Muscle of leg (tissue), 11 donors: ENCODE data around the gene DCP1B. TPM values are rescaled to one million over a fixed set of nuclear protein-coding genes. Genes with fewer than 3 reads are reported as not detected.
A peak's percentile ranks its signal among the peaks of the same experiment; 100 is the strongest.

Experiments used
- DNase-seq: peaks from one replicate; pipeline ENCODE4 v3.0.0; 2013
- H3K27ac ChIP-seq: one replicate; pipeline ENCODE4 v1.5.1; 2013; ENCODE audit warnings: mild to moderate bottlenecking, low read length, control low read depth
- H3K27me3 ChIP-seq: one replicate; pipeline ENCODE4 v1.6.1; 2013; ENCODE audit warnings: low read length; ENCODE audit not compliant: control insufficient read depth, insufficient read depth
- H3K36me3 ChIP-seq: one replicate; pipeline ENCODE4 v1.6.1; 2013; ENCODE audit warnings: low read length; ENCODE audit not compliant: control insufficient read depth, insufficient read depth
- H3K4me1 ChIP-seq: one replicate; pipeline ENCODE4 v1.6.1; 2013; ENCODE audit warnings: low read length; ENCODE audit not compliant: control insufficient read depth, insufficient read depth
- H3K4me3 ChIP-seq: one replicate; pipeline ENCODE4 v1.5.1; 2013; ENCODE audit warnings: low read length, control low read depth
- H3K9me3 ChIP-seq: replicated peaks from 2 replicates; pipeline ENCODE4 v1.6.1; 2013; ENCODE audit warnings: low read depth, low read length; ENCODE audit not compliant: control insufficient read depth
- WGBS: methylation state at CpG from one replicate; pipeline ENCODE4 v1.1.5; 2013; ENCODE audit warnings: missing lambda C conversion rate; ENCODE audit not compliant: insufficient coverage; 5-methylcytosine and 5-hydroxymethylcytosine counted together
- polyA plus RNA-seq, 8 donors: library from polyadenylated mRNA; unstranded; fragments of 120-200 nt; gene quantifications; one replicate each; pipeline versions ENCODE4 v1.2.1 to v1.2.3, GENCODE V29; 2013; ENCODE audit warnings: inconsistent platforms in 1 of 8, low replicate concordance in 1 of 8; ENCODE audit not compliant: insufficient read length in 8 of 8, insufficient read depth in 1 of 8
- total RNA-seq: library from RNA; stranded (reverse); fragments of 120-200 nt; gene quantifications from one replicate; pipeline ENCODE4 v1.2.4, GENCODE V29; 2013

Gene DCP1B
- total and polyA plus RNA-seq, 9 donors, result 8.3 to 13.1 (median 11.1) TPM

GRCh38 chr12:1922985-1923384 lies 81.3 kb downstream of the DCP1B start:
- H3K4me3 ChIP-seq, result no peak overlapping the region
- H3K9me3 ChIP-seq, result no peaks in the 10 kb centered on the region
- no peak for DNase-seq
- H3K27ac ChIP-seq, result no peak overlapping the region
- H3K4me1 ChIP-seq, result peaks cover 46% of the 10 kb centered on the region
- 89% methylated on average over 11 of the region's 12 CpGs for WGBS
- H3K27me3 ChIP-seq, result peaks cover 2% of the 10 kb centered on the region
- H3K36me3 ChIP-seq, result no peaks in the 10 kb centered on the region

- H3K27ac ChIP-seq, result no peak overlapping the region
- no peaks in the 10 kb centered on the region for H3K9me3 ChIP-seq
- H3K4me3 ChIP-seq, result no peak overlapping the region
- H3K4me1 ChIP-seq, result peaks cover 46% of the 10 kb centered on the region
- 84% methylated on average over 36 of the region's 40 CpGs for WGBS
- H3K27me3 ChIP-seq, result peaks cover 2% of the 10 kb centered on the region
- DNase-seq, result no peak
- H3K36me3 ChIP-seq, result no peaks in the 10 kb centered on the region
Observed at GRCh38 chr12:1922075-1922709, 82.1 kb downstream of the DCP1B start.

GRCh38 chr12:1920971-1921370 lies 83.3 kb downstream of the DCP1B start:
- H3K27ac ChIP-seq, result no peak overlapping the region
- peaks cover 50% of the 10 kb centered on the region for H3K4me1 ChIP-seq
- no peaks in the 10 kb centered on the region for H3K36me3 ChIP-seq
- no peak for DNase-seq
- H3K9me3 ChIP-seq, result no peaks in the 10 kb centered on the region
- no peak overlapping the region for H3K4me3 ChIP-seq
- WGBS, result 80% methylated on average over 11 of the region's 17 CpGs
- peaks cover 2% of the 10 kb centered on the region for H3K27me3 ChIP-seq

GRCh38 chr12:1920436-1920835 lies 83.8 kb downstream of the DCP1B start:
- Histone ChIP-seq H3K4me1 (peaks cover 50% of the 10 kb centered on the region), H3K9me3 (no peaks in the 10 kb centered on the region), H3K36me3 (no peaks in the 10 kb centered on the region), H3K27me3 (no peaks in the 10 kb centered on the region), H3K4me3 (no peak overlapping the region), H3K27ac (no peak overlapping the region)
- 93% methylated on average over 7 of the region's 13 CpGs for WGBS
- no peak for DNase-seq

- Histone ChIP-seq H3K9me3 (no peaks in the 10 kb centered on the region), H3K27me3 (no peaks in the 10 kb centered on the region), H3K27ac (no peak overlapping the region), H3K36me3 (no peaks in the 10 kb centered on the region), H3K4me3 (no peak overlapping the region), H3K4me1 (peaks cover 49% of the 10 kb centered on the region)
- DNase-seq, result no peak
- 92% methylated on average over 2 of the region's 3 CpGs for WGBS
Observed at GRCh38 chr12:1919763-1920162, 84.5 kb downstream of the DCP1B start.

- DNase-seq, result no peak
Observed at GRCh38 chr12:1919284-1919683, 85.0 kb downstream of the DCP1B start.

GRCh38 chr12:1918884-1919236 lies 85.4 kb downstream of the DCP1B start:
- Histone ChIP-seq H3K4me1 (peaks cover 49% of the 10 kb centered on the region), H3K36me3 (no peaks in the 10 kb centered on the region), H3K27me3 (no peaks in the 10 kb centered on the region), H3K9me3 (no peaks in the 10 kb centered on the region), H3K27ac (no peak overlapping the region), H3K4me3 (no peak overlapping the region)
- WGBS, result 49% methylated on average over 3 of the region's 6 CpGs
- DNase-seq, result no peak

More at GRCh38 chr12:1919284-1919683, 85.0 kb downstream of the DCP1B start:
- Histone ChIP-seq H3K4me3 (no peak overlapping the region), H3K36me3 (no peaks in the 10 kb centered on the region), H3K27ac (no peak overlapping the region), H3K4me1 (peaks cover 47% of the 10 kb centered on the region), H3K9me3 (no peaks in the 10 kb centered on the region), H3K27me3 (no peaks in the 10 kb centered on the region)
- WGBS, result no CpG with 5 or more reads among the region's 5 CpGs

GRCh38 chr12:1918081-1918883 lies 86.0 kb downstream of the DCP1B start, which contains the start of gene CACNA2D4:
Gene CACNA2D4, minus strand, starts transcription at chr12:1918652. Its CDS starts 179 bp downstream, at chr12:1918473.
- DNase-seq, result peak; percentile 52
- H3K27ac ChIP-seq, result peak within 1 kb of the TSS; percentile 9
- WGBS, result 23% methylated on average over 8 of the region's 18 CpGs
- no peaks in the 10 kb centered on the region for H3K9me3 ChIP-seq
- H3K36me3 ChIP-seq, result no peaks in the 10 kb centered on the region
- H3K4me3 ChIP-seq, result no peak within 1 kb of the TSS
- no peaks in the 10 kb centered on the region for H3K27me3 ChIP-seq
- H3K4me1 ChIP-seq, result peaks cover 55% of the 10 kb centered on the region

GRCh38 chr12:1917172-1918070 lies 86.8 kb downstream of the DCP1B start:
- Histone ChIP-seq H3K9me3 (no peaks in the 10 kb centered on the region), H3K4me3 (no peak overlapping the region), H3K36me3 (no peaks in the 10 kb centered on the region), H3K4me1 (peaks cover 64% of the 10 kb centered on the region), H3K27ac (peak overlapping the region; percentile 55), H3K27me3 (no peaks in the 10 kb centered on the region)
- 53% methylated on average over 16 of the region's 22 CpGs for WGBS
- peak; percentile 52 for DNase-seq
